Vagina (tissue), 2 donors: ENCODE measurements around the gene DOCK1.

ENCODE experiments used
- POLR2A ChIP-seq, 2 donors: fragments of 450-650 bp; IDR thresholded peaks; one replicate each; pipeline ENCODE4 v1.6.1; 2017; ENCODE audit warnings: antibody characterized with exemption in 2 of 2, mild to moderate bottlenecking in 2 of 2, moderate library complexity in 2 of 2
- POLR2AphosphoS5 ChIP-seq, 2 donors: sonication (generic); formaldehyde crosslinking; IDR thresholded peaks; one replicate each; pipeline ENCODE4 v1.9.0; 2017; ENCODE audit warnings: antibody characterized with exemption in 2 of 2, mild to moderate bottlenecking in 2 of 2, low read depth in 1 of 2; ENCODE audit not compliant: insufficient read depth in 1 of 2
- TF ChIP-seq, protein P1 (sequence below), 3 experiments: fragments of 450-650 bp in 2 of 3; fragments of 200-600 bp in 1 of 3; sonication (generic) in 1 of 3; IDR thresholded peaks; one replicate each; pipeline ENCODE4 v1.5.1; 2017 to 2019; ENCODE audit warnings: antibody characterized with exemption in 3 of 3, mild to moderate bottlenecking in 2 of 3, moderate library complexity in 2 of 3

DNA sequence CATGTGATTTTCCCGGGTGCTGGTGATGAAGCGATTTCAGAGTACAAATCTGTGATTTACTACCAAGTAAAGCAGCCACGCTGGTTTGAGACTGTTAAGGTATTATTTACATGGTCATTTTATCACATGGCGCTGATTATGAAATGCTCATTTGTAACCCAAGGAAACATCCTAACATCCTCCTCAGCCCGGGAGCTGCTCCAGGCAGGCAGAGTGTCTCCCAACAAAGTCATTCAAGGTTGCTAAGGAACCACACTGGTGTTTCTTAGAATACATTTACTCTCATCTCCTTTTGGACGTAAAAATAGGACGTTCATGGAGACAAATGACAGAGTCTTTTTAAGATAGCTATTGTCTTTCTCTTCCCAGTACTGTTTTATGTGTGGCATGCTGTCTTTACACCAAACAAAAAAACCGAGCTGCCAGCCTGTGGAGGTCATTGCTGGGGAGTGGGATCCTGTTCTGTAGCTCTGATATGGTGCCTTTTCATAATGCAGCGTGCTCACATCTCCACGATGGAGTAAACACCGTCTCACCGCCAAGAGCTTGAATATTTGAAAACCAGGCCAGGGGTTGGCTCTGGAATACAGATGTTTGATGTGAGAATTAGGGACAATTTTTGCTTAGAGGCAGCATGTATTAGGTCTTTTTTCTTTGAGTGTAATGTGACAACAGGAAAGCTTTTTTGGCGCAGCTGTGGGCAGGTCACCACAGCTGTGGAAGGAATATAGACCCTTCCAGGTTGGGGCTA, 119.6 kb downstream of the DOCK1 start:
- TF ChIP-seq POLR2A (IDR thresholded peaks at IDR 0.05) = no peak
- TF ChIP-seq, protein P1, sequence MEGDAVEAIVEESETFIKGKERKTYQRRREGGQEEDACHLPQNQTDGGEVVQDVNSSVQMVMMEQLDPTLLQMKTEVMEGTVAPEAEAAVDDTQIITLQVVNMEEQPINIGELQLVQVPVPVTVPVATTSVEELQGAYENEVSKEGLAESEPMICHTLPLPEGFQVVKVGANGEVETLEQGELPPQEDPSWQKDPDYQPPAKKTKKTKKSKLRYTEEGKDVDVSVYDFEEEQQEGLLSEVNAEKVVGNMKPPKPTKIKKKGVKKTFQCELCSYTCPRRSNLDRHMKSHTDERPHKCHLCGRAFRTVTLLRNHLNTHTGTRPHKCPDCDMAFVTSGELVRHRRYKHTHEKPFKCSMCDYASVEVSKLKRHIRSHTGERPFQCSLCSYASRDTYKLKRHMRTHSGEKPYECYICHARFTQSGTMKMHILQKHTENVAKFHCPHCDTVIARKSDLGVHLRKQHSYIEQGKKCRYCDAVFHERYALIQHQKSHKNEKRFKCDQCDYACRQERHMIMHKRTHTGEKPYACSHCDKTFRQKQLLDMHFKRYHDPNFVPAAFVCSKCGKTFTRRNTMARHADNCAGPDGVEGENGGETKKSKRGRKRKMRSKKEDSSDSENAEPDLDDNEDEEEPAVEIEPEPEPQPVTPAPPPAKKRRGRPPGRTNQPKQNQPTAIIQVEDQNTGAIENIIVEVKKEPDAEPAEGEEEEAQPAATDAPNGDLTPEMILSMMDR (IDR thresholded peaks at IDR 0.05) = no peak
- peak in 1 of 2 donors; percentile 38 for TF ChIP-seq POLR2AphosphoS5 (IDR thresholded peaks at IDR 0.05; ENCODE audit: insufficient read depth in 1 of 2, low read depth in 1 of 2)
